SK-N-SH (cell line): ENCODE results near the gene HSPA12A. TPM values are rescaled to one million over a fixed set of nuclear protein-coding genes. Genes with fewer than 3 reads are reported as not detected.

ENCODE experiments used
- CTCF ChIA-PET: fragments of 300-600, 350-600 bp; formaldehyde crosslinking; extraction: SDS; loops from one replicate; lab custom pipeline; 2021; lab: Yijun Ruan, JAX
- POLR2A ChIA-PET: fragments of 350-600 bp; sonication (Branson Sonifier 250); formaldehyde crosslinking; extraction: SDS; loops from one replicate; lab custom pipeline; 2020; ENCODE audit warnings: antibody characterized with exemption, inconsistent platforms; lab: Yijun Ruan, JAX
- DNase-seq: peaks from one replicate; pipeline ENCODE4 v3.0.0; 2012
- H2AFZ ChIP-seq: fragments of 200-600 bp; sonication (generic); 2 replicates; pipeline ENCODE4 v1.8.1; 2016; ENCODE audit warnings: antibody characterized with exemption, mild to moderate bottlenecking, low read depth
- H3F3A ChIP-seq: fragments of 200-600 bp; sonication (generic); replicated peaks from 2 replicates; pipeline ENCODE3; 2016; ENCODE audit warnings: antibody characterized with exemption, mild to moderate bottlenecking; ENCODE audit not compliant: insufficient read depth
- H3K27ac ChIP-seq, 2 experiments: fragments of 200-500 bp in 1 of 2; fragments of 200-600 bp in 1 of 2; sonication (Bioruptor generic) in 1 of 2; sonication (generic), shearing (Covaris generic) in 1 of 2; 2 replicates each; pipeline versions ENCODE4 v1.5.1 to v1.6.1; 2014 to 2016; ENCODE audit warnings: low read depth in 2 of 2, inconsistent platforms in 1 of 2, low read length in 1 of 2, mild to moderate bottlenecking in 1 of 2, mixed read lengths in 1 of 2
- H3K27me3 ChIP-seq: fragments of 200-600 bp; sonication (generic), shearing (Covaris generic); 2 replicates; pipeline ENCODE4 v1.6.1; 2016; ENCODE audit warnings: mixed run types; ENCODE audit not compliant: insufficient read depth
- H3K36me3 ChIP-seq, 2 experiments: fragments of 200-500 bp in 1 of 2; fragments of 200-600 bp in 1 of 2; sonication (Bioruptor generic) in 1 of 2; sonication (generic) in 1 of 2; replicated peaks in 1 of 2; 2 replicates each; pipeline versions ENCODE3 to v1.5.1; 2014 to 2016; ENCODE audit warnings: low read length in 1 of 2, mild to moderate bottlenecking in 1 of 2; ENCODE audit not compliant: insufficient read depth in 2 of 2, control insufficient read depth in 1 of 2
- H3K4me1 ChIP-seq, 2 experiments: fragments of 200-500 bp in 1 of 2; fragments of 200-600 bp in 1 of 2; sonication (Bioruptor generic) in 1 of 2; sonication (generic), shearing (Covaris generic) in 1 of 2; 2 replicates each; pipeline versions ENCODE4 v1.5.1 to v1.6.1; 2014 to 2016; ENCODE audit warnings: low read depth in 1 of 2, low read length in 1 of 2, mixed run types in 1 of 2; ENCODE audit not compliant: insufficient read depth in 2 of 2, control insufficient read depth in 1 of 2
- H3K4me2 ChIP-seq: fragments of 200-600 bp; sonication (generic), shearing (Covaris generic); 2 replicates; pipeline ENCODE4 v1.6.1; 2017; ENCODE audit warnings: mixed run types
- H3K4me3 ChIP-seq, 2 experiments: fragments of 200-500 bp in 1 of 2; fragments of 200-600 bp in 1 of 2; sonication (Bioruptor generic) in 1 of 2; sonication (generic), shearing (Covaris generic) in 1 of 2; 2 replicates each; pipeline versions ENCODE4 v1.5.1 to v1.8.1; 2014 to 2016; ENCODE audit warnings: low read depth in 2 of 2, inconsistent platforms in 1 of 2, low read length in 1 of 2, mild to moderate bottlenecking in 1 of 2, mixed read lengths in 1 of 2, moderate library complexity in 1 of 2
- H3K79me2 ChIP-seq: fragments of 200-600 bp; sonication (generic); 2 replicates; pipeline ENCODE4 v1.8.1; 2017; ENCODE audit warnings: mild to moderate bottlenecking; ENCODE audit not compliant: insufficient read depth
- H3K9ac ChIP-seq: fragments of 200-600 bp; sonication (generic); 2 replicates; pipeline ENCODE4 v1.6.1; 2017; ENCODE audit warnings: mixed run types
- H3K9me2 ChIP-seq: fragments of 200-600 bp; sonication (generic); 2 replicates; pipeline ENCODE4 v1.6.1; 2017; ENCODE audit warnings: mixed run types
- H3K9me3 ChIP-seq: fragments of 200-600 bp; sonication (generic); 2 replicates; pipeline ENCODE4 v1.6.1; 2017; ENCODE audit warnings: mixed run types, mild to moderate bottlenecking, moderate library complexity
- H4K20me1 ChIP-seq: fragments of 200-600 bp; sonication (generic); 2 replicates; pipeline ENCODE4 v1.6.1; 2017; ENCODE audit warnings: mild to moderate bottlenecking, mixed run types; ENCODE audit not compliant: insufficient read depth
- CHD2 ChIP-seq: fragments of 150-350 bp; IDR thresholded peaks from 2 replicates; pipeline ENCODE4 v1.6.1; 2018; ENCODE audit warnings: low read length; ENCODE audit not compliant: partially characterized antibody
- ELF1 ChIP-seq: IDR thresholded peaks from 2 replicates; pipeline ENCODE4 v1.4.0; 2012
- EP300 ChIP-seq, 2 experiments: IDR thresholded peaks; 2 replicates each; pipeline versions ENCODE4 v1.4.0 to v1.6.1; 2012; ENCODE audit warnings: borderline replicate concordance in 1 of 2, low read depth in 1 of 2, low read length in 1 of 2
- EZH2phosphoT487 ChIP-seq: fragments of 200-600 bp; sonication (generic); IDR thresholded peaks from 2 replicates; pipeline ENCODE4 v1.6.1; 2017; ENCODE audit warnings: low read depth, mixed run types, mild to moderate bottlenecking, antibody characterized with exemption, moderate library complexity, borderline replicate concordance
- FOXJ3 ChIP-seq: sonication (generic); formaldehyde crosslinking; IDR thresholded peaks from 2 replicates; pipeline ENCODE4 v1.5.1; 2020; ENCODE audit warnings: mild to moderate bottlenecking, missing genetic modification reagents
- FOXM1 ChIP-seq: IDR thresholded peaks from 2 replicates; pipeline ENCODE4 v1.4.0; 2012; ENCODE audit warnings: low read depth, mild to moderate bottlenecking
- IRF3 ChIP-seq: fragments of 150-350 bp; IDR thresholded peaks from 2 replicates; pipeline ENCODE4 v1.6.1; 2016; ENCODE audit warnings: mild to moderate bottlenecking, low read depth, low read length
- MEF2A ChIP-seq: IDR thresholded peaks from 2 replicates; pipeline ENCODE4 v1.4.0; 2012; ENCODE audit warnings: low read depth, borderline replicate concordance
- NFIC ChIP-seq: IDR thresholded peaks from 2 replicates; pipeline ENCODE4 v1.4.0; 2012; ENCODE audit warnings: borderline replicate concordance
- PBX3 ChIP-seq: IDR thresholded peaks from 2 replicates; pipeline ENCODE4; 2012
- RAD21 ChIP-seq: IDR thresholded peaks from 2 replicates; pipeline ENCODE4 v1.6.1; 2012; ENCODE audit warnings: mild to moderate bottlenecking, low read length
- RFX5 ChIP-seq: IDR thresholded peaks from 2 replicates; pipeline ENCODE4 v1.6.1; 2012; ENCODE audit warnings: mild to moderate bottlenecking, improper control_type of control experiment, low read length
- RXRA ChIP-seq: IDR thresholded peaks from 2 replicates; pipeline ENCODE4 v1.4.0; 2012; ENCODE audit warnings: low read depth, mild to moderate bottlenecking, borderline replicate concordance
- SMC3 ChIP-seq: IDR thresholded peaks from 2 replicates; pipeline ENCODE4 v1.6.1; 2012; ENCODE audit warnings: low read depth, low read length, improper control_type of control experiment
- TCF12 ChIP-seq: IDR thresholded peaks from 2 replicates; pipeline ENCODE4 v1.4.0; 2012
- USF2 ChIP-seq: fragments of 150-350 bp; IDR thresholded peaks from 2 replicates; pipeline ENCODE4 v1.6.1; 2017; ENCODE audit warnings: antibody characterized with exemption, low read length, low read depth, borderline replicate concordance
- WGBS: methylation state at CpG from one replicate; pipeline ENCODE4 v1.1.6; 2017; ENCODE audit warnings: low lambda C conversion rate; 5-methylcytosine and 5-hydroxymethylcytosine counted together
- polyA plus RNA-seq, 3 experiments: library from polyadenylated mRNA; depleted of rRNA; stranded (reverse); fragments of >200 nt; gene quantifications; 2 replicates each; pipeline ENCODE4 v1.2.3, GENCODE V29; 2012
- TF ChIP-seq, protein P1 (sequence below): IDR thresholded peaks from 2 replicates; pipeline ENCODE4 v1.4.0; 2012; ENCODE audit warnings: low read depth
- TF ChIP-seq, protein P2 (sequence below): IDR thresholded peaks from 2 replicates; pipeline ENCODE4 v1.4.0; 2012; ENCODE audit warnings: low read depth, borderline replicate concordance
- TF ChIP-seq, protein P3 (sequence below): IDR thresholded peaks from 2 replicates; pipeline ENCODE4 v1.4.0; 2012; ENCODE audit warnings: low read depth, borderline replicate concordance

Gene HSPA12A
- polyA plus RNA-seq, 1 of the 3 experiments (the other 2 are of a cell fraction) = 2.9 TPM

DNA sequence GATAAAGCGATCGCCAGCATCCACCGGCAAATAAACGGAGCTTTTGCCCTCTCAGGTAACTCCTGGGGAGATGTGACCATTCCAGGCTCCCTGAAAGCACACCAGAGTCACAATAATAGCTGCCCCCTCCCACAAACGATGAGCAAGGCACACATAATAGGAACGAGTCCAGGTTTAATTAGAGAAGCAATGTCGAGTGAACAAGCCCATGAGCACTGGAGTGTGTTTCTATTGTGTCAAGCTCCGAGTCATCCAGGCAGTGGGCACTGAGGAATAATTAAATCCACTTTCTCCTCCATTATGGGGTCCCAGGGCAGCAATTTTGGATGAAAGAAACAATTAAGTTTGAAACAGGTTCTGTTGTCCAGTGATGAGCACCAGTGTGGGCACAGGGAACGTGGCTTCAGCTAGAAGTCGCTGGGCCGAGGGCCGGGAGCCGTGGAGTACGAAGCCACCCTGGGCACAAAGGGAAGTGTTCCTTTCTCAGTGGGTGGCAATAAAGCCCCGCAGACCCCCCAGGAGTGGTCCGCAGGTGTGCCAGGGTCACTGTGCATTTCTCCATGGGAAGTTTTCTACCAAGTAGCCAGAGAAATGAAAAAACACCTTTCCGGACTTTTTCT lies 109.7 kb downstream of the HSPA12A start:
- 65% methylated on average over 16 of the region's 17 CpGs for WGBS
- H3K27ac ChIP-seq = no peak overlapping the region
- no peaks in the 10 kb centered on the region for H4K20me1 ChIP-seq
- DNase-seq = no peak
- no peaks in the 10 kb centered on the region; the same call in 1 of the 2 replicates for H3K27me3 ChIP-seq
- TF ChIP-seq RFX5 (no peak), FOXJ3 (CRISPR knock-in tag) (no peak), TCF12 (no peak), USF2 (no peak), PBX3 (no peak), SMC3 (no peak), EZH2phosphoT487 (no peak), RAD21 (no peak), FOXM1 (no peak), ELF1 (no peak), RXRA (no peak), NFIC (no peak), EP300 (IDR thresholded peaks at IDR 0.05; ENCODE audit: borderline replicate concordance in 1 of 2, low read depth in 1 of 2, low read length in 1 of 2) (no peak), MEF2A (no peak), CHD2 (no peak), IRF3 (no peak)
- TF ChIP-seq, protein P1, sequence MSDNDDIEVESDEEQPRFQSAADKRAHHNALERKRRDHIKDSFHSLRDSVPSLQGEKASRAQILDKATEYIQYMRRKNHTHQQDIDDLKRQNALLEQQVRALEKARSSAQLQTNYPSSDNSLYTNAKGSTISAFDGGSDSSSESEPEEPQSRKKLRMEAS = no peak
- TF ChIP-seq, protein P2, sequence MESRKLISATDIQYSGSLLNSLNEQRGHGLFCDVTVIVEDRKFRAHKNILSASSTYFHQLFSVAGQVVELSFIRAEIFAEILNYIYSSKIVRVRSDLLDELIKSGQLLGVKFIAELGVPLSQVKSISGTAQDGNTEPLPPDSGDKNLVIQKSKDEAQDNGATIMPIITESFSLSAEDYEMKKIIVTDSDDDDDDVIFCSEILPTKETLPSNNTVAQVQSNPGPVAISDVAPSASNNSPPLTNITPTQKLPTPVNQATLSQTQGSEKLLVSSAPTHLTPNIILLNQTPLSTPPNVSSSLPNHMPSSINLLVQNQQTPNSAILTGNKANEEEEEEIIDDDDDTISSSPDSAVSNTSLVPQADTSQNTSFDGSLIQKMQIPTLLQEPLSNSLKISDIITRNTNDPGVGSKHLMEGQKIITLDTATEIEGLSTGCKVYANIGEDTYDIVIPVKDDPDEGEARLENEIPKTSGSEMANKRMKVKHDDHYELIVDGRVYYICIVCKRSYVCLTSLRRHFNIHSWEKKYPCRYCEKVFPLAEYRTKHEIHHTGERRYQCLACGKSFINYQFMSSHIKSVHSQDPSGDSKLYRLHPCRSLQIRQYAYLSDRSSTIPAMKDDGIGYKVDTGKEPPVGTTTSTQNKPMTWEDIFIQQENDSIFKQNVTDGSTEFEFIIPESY = no peak
- TF ChIP-seq, protein P3, sequence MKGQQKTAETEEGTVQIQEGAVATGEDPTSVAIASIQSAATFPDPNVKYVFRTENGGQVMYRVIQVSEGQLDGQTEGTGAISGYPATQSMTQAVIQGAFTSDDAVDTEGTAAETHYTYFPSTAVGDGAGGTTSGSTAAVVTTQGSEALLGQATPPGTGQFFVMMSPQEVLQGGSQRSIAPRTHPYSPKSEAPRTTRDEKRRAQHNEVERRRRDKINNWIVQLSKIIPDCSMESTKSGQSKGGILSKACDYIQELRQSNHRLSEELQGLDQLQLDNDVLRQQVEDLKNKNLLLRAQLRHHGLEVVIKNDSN = no peak
- TF ChIP-seq, all 33 proteins: peak for 0
- H3F3A ChIP-seq = no peaks in the 10 kb centered on the region
- H3K9me2 ChIP-seq = no peaks in the 10 kb centered on the region
- H3K4me1 ChIP-seq = no peaks in the 10 kb centered on the region
- no peak overlapping the region for H2AFZ ChIP-seq
- POLR2A ChIA-PET = no interaction called here
- H3K9me3 ChIP-seq = no peaks in the 10 kb centered on the region
- H3K9ac ChIP-seq = no peak overlapping the region
- H3K79me2 ChIP-seq = no peaks in the 10 kb centered on the region
- H3K36me3 ChIP-seq = no peaks in the 10 kb centered on the region
- H3K4me3 ChIP-seq = no peak overlapping the region
- CTCF ChIA-PET = interaction anchor here (0.7 to 10.0 kb wide), 5 partner anchors 15 to 542 kb away, joined by 3 to 142 read pairs (median 3); no protein-coding TSS in a partner anchor
- H3K4me2 ChIP-seq = no peak overlapping the region
